ENCODE measurements around the gene MAP2K2.

MAP2K2 gene

GRCh38 chr19:4096049-4096892 is 27.7 kb downstream of the MAP2K2 start:
- Mint-ChIP-seq H3K27ac (peak overlapping the region; percentile 65), H3K4me1 (peaks cover 4% of the 10 kb centered on the region), H3K4me3 (no peak overlapping the region), H3K36me3 (peaks cover 65% of the 10 kb centered on the region), H3K9me3 (no peaks in the 10 kb centered on the region)
- DNase-seq (ENCODE audit: low spot score in 2 of 2): no peak
- no peak for ATAC-seq

- Mint-ChIP-seq H3K27ac (no peak overlapping the region), H3K36me3 (peaks cover 61% of the 10 kb centered on the region), H3K9me3 (no peaks in the 10 kb centered on the region), H3K4me3 (no peak overlapping the region), H3K4me1 (peaks cover 7% of the 10 kb centered on the region)
- ATAC-seq (no peak), DNase-seq (ENCODE audit: low spot score in 2 of 2) (no peak)
Observed at GRCh38 chr19:4095488-4095844, 28.5 kb downstream of the MAP2K2 start.

GRCh38 chr19:4094761-4095487 is 29.0 kb downstream of the MAP2K2 start:
- DNase-seq (ENCODE audit: low spot score in 2 of 2) (no peak), ATAC-seq (no peak)
- no peak overlapping the region for H3K4me3 Mint-ChIP-seq
- H3K36me3 Mint-ChIP-seq: peaks cover 56% of the 10 kb centered on the region
- no peaks in the 10 kb centered on the region for H3K9me3 Mint-ChIP-seq
- no peak overlapping the region for H3K27ac Mint-ChIP-seq
- peaks cover 13% of the 10 kb centered on the region for H3K4me1 Mint-ChIP-seq

- Mint-ChIP-seq H3K4me1 (peaks cover 19% of the 10 kb centered on the region), H3K27ac (no peak overlapping the region), H3K36me3 (peaks cover 56% of the 10 kb centered on the region), H3K4me3 (no peak overlapping the region), H3K9me3 (no peaks in the 10 kb centered on the region)
- DNase-seq (ENCODE audit: low spot score in 2 of 2): no peak
- no peak for ATAC-seq
Observed at GRCh38 chr19:4094291-4094690, 29.6 kb downstream of the MAP2K2 start.

GRCh38 chr19:4093643-4094175 is 30.2 kb downstream of the MAP2K2 start:
- no peak for ATAC-seq
- Mint-ChIP-seq H3K27ac (peak overlapping the region; percentile 60), H3K9me3 (no peaks in the 10 kb centered on the region), H3K36me3 (peaks cover 56% of the 10 kb centered on the region), H3K4me3 (no peak overlapping the region), H3K4me1 (peaks cover 23% of the 10 kb centered on the region)
- DNase-seq (ENCODE audit: low spot score in 2 of 2): no peak

- H3K27ac Mint-ChIP-seq: peak overlapping the region; percentile 98
- no peak for ATAC-seq
- peaks cover 59% of the 10 kb centered on the region for H3K36me3 Mint-ChIP-seq
- H3K4me1 Mint-ChIP-seq: peaks cover 42% of the 10 kb centered on the region
- H3K9me3 Mint-ChIP-seq: no peaks in the 10 kb centered on the region
- no peak for DNase-seq (ENCODE audit: low spot score in 2 of 2)
- peak overlapping the region; percentile 82 for H3K4me3 Mint-ChIP-seq
Observed at GRCh38 chr19:4090356-4091220, 33.3 kb downstream of the MAP2K2 start.

- no peaks in the 10 kb centered on the region for H3K9me3 Mint-ChIP-seq
- DNase-seq (ENCODE audit: low spot score in 2 of 2) (no peak), ATAC-seq (no peak)
- peaks cover 42% of the 10 kb centered on the region for H3K4me1 Mint-ChIP-seq
- H3K27ac Mint-ChIP-seq: peak overlapping the region; percentile 98
- H3K4me3 Mint-ChIP-seq: peak overlapping the region; percentile 82
- peaks cover 60% of the 10 kb centered on the region for H3K36me3 Mint-ChIP-seq
Observed at GRCh38 chr19:4089946-4090345, 34.0 kb downstream of the MAP2K2 start.

GRCh38 chr19:4089400-4089908 is 34.5 kb downstream of the MAP2K2 start:
- Mint-ChIP-seq H3K4me1 (peaks cover 46% of the 10 kb centered on the region), H3K9me3 (no peaks in the 10 kb centered on the region), H3K36me3 (peaks cover 63% of the 10 kb centered on the region), H3K27ac (peak overlapping the region; percentile 98), H3K4me3 (peak overlapping the region; percentile 82)
- peak; percentile 53 to 84 for DNase-seq (ENCODE audit: low spot score in 2 of 2)
- ATAC-seq: peak; percentile 88

- DNase-seq (ENCODE audit: low spot score in 2 of 2): no peak
- Mint-ChIP-seq H3K4me3 (peak overlapping the region; percentile 82), H3K9me3 (no peaks in the 10 kb centered on the region), H3K4me1 (peaks cover 50% of the 10 kb centered on the region), H3K27ac (peak overlapping the region; percentile 98), H3K36me3 (peaks cover 62% of the 10 kb centered on the region)
- ATAC-seq: peak; percentile 75
Observed at GRCh38 chr19:4088975-4089374, 34.9 kb downstream of the MAP2K2 start.

GRCh38 chr19:4087787-4088679 is 35.9 kb downstream of the MAP2K2 start:
- peaks cover 59% of the 10 kb centered on the region for H3K4me1 Mint-ChIP-seq

GRCh38 chr19:4086411-4086867 is 37.5 kb downstream of the MAP2K2 start:
- Mint-ChIP-seq H3K9me3 (no peaks in the 10 kb centered on the region), H3K4me3 (no peak overlapping the region), H3K36me3 (peaks cover 51% of the 10 kb centered on the region), H3K27ac (peak overlapping the region; percentile 98), H3K4me1 (peaks cover 60% of the 10 kb centered on the region)
- no peak for ATAC-seq
- DNase-seq (ENCODE audit: low spot score in 2 of 2): no peak

More at GRCh38 chr19:4087787-4088679, 35.9 kb downstream of the MAP2K2 start:
- peaks cover 53% of the 10 kb centered on the region for H3K36me3 Mint-ChIP-seq
- no peak for ATAC-seq
- H3K9me3 Mint-ChIP-seq: no peaks in the 10 kb centered on the region
- no peak for DNase-seq (ENCODE audit: low spot score in 2 of 2)
- H3K27ac Mint-ChIP-seq: peak overlapping the region; percentile 98
- H3K4me3 Mint-ChIP-seq: peak overlapping the region; percentile 82

- ATAC-seq (no peak), DNase-seq (ENCODE audit: low spot score in 2 of 2) (no peak)
- H3K27ac Mint-ChIP-seq: peak overlapping the region; percentile 91
- no peaks in the 10 kb centered on the region for H3K9me3 Mint-ChIP-seq
- H3K4me1 Mint-ChIP-seq: peaks cover 47% of the 10 kb centered on the region
- peaks cover 46% of the 10 kb centered on the region for H3K36me3 Mint-ChIP-seq
- H3K4me3 Mint-ChIP-seq: peak overlapping the region; percentile 57
Observed at GRCh38 chr19:4084547-4084877, 39.4 kb downstream of the MAP2K2 start.

- ATAC-seq (peak; percentile 70), DNase-seq (ENCODE audit: low spot score in 2 of 2) (peak in 1 of 2 donors; percentile 72)
- Mint-ChIP-seq H3K36me3 (peaks cover 40% of the 10 kb centered on the region), H3K9me3 (no peaks in the 10 kb centered on the region), H3K27ac (peak overlapping the region; percentile 91), H3K4me3 (peak overlapping the region; percentile 57), H3K4me1 (peaks cover 45% of the 10 kb centered on the region)
Observed at GRCh38 chr19:4083677-4084546, 40.0 kb downstream of the MAP2K2 start.
